K562 (cell line): ENCODE data around the gene CITED2. TPM values are rescaled to one million over a fixed set of nuclear protein-coding genes. Genes with fewer than 3 reads are reported as not detected.
A peak's percentile ranks its signal among the peaks of the same experiment; 100 is the strongest.

Experiments
- E2F3 ChIP-seq: fragments of 250-450 bp; sonication (Bioruptor Pico); IDR thresholded peaks from 2 replicates; pipeline ENCODE4 v1.4.0; 2020; ENCODE audit warnings: mild to moderate bottlenecking
- MYC ChIP-seq, 2 experiments: fragments of 250-450 bp in 1 of 2; sonication (Bioruptor Pico) in 1 of 2; IDR thresholded peaks; 2 replicates each; pipeline versions ENCODE4 v1.5.1 to v1.6.1; 2012 to 2021; ENCODE audit warnings: low read depth in 2 of 2, borderline replicate concordance in 1 of 2, improper control_type of control experiment in 1 of 2, low read length in 1 of 2, mild to moderate bottlenecking in 1 of 2, moderate library complexity in 1 of 2
- RBFOX2 ChIP-seq: fragments of 200-400 bp; formaldehyde crosslinking; IDR thresholded peaks from 2 replicates; pipeline ENCODE4 v1.6.1; 2017; ENCODE audit warnings: low read depth, mild to moderate bottlenecking, low read length, moderate library complexity
- RBM14 ChIP-seq: fragments of 200-400 bp; formaldehyde crosslinking; IDR thresholded peaks from 2 replicates; pipeline ENCODE4 v1.6.1; 2018; ENCODE audit warnings: low read depth, mild to moderate bottlenecking, low read length, moderate library complexity, borderline replicate concordance; ENCODE audit not compliant: insufficient read depth
- SMAD2 ChIP-seq: fragments of 150-350 bp; IDR thresholded peaks from 2 replicates; pipeline ENCODE4 v1.6.1; 2014; ENCODE audit warnings: low read depth, mild to moderate bottlenecking, low read length
- SREBF2 ChIP-seq: sonication (generic); formaldehyde crosslinking; IDR thresholded peaks from 2 replicates; pipeline ENCODE4 v1.4.0; 2020; ENCODE audit warnings: mild to moderate bottlenecking, missing genetic modification reagents
- SRSF3 ChIP-seq: fragments of 200-400 bp; formaldehyde crosslinking; IDR thresholded peaks from 2 replicates; pipeline ENCODE4 v1.6.1; 2016; ENCODE audit warnings: mild to moderate bottlenecking, low read length, moderate library complexity; ENCODE audit not compliant: insufficient read depth
- ZBTB40 ChIP-seq, 2 experiments: fragments of 450-650 bp in 1 of 2; sonication (generic) in 1 of 2; formaldehyde crosslinking in 1 of 2; IDR thresholded peaks; 2 replicates each; pipeline versions ENCODE4 v1.7.1 to v1.9.0; 2016 to 2022; ENCODE audit warnings: inconsistent platforms in 1 of 2, mild to moderate bottlenecking in 1 of 2, missing genetic modification reagents in 1 of 2
- ZBTB43 ChIP-seq: sonication (generic); formaldehyde crosslinking; IDR thresholded peaks from 2 replicates; pipeline ENCODE4 v1.8.0; 2023; ENCODE audit warnings: mild to moderate bottlenecking, missing genetic modification reagents
- ZBTB49 ChIP-seq: sonication (generic); formaldehyde crosslinking; IDR thresholded peaks from 2 replicates; pipeline ENCODE4 v1.8.0; 2022; ENCODE audit warnings: missing genetic modification reagents, mild to moderate bottlenecking, borderline replicate concordance
- ZBTB9 ChIP-seq: fragments of 450-650 bp; formaldehyde crosslinking; IDR thresholded peaks from 2 replicates; pipeline ENCODE4 v1.4.0; 2020; ENCODE audit warnings: mild to moderate bottlenecking, moderate library complexity
- polyA plus RNA-seq, 8 experiments: library from polyadenylated mRNA; depleted of rRNA in 4 of 8; stranded (reverse) in 5 of 8; unstranded in 3 of 8; fragments of >200 nt; fragmentation: Nextera tagmentation in 2 of 8; fragmentation: Illumina TruSeq in 1 of 8; extraction: Ambion mirVana in 2 of 8; extraction: Trizol in 1 of 8; gene quantifications; 2 replicates each; pipeline versions ENCODE4 v1.2.1 to v1.2.3, GENCODE V29; 2011 to 2014; ENCODE audit warnings: inconsistent platforms in 1 of 8, missing spikeins in 1 of 8
- total RNA-seq, 7 experiments: library from RNA; depleted of rRNA in 6 of 7; stranded (reverse); fragments of >200 nt in 6 of 7; fragmentation: Illumina TruSeq in 2 of 7; extraction: Trizol in 2 of 7; gene quantifications; 2 replicates each; pipeline versions ENCODE4 v1.2.1 to v1.2.3, GENCODE V29; 2011 to 2021; ENCODE audit warnings: low replicate concordance in 1 of 7

Gene CITED2
- total and polyA plus RNA-seq, 9 of the 15 experiments (the other 6 are each of a cell fraction or from before 2014, with no cell fraction given), result 0.21 to 86.1 (median 17.5) TPM

- peak; percentile 17; the same call in 1 of the 2 replicates for TF ChIP-seq ZBTB9
- 0 out of 2 replicates have a peak, but pooled peaks have one; percentile 16 for TF ChIP-seq ZBTB43
- no peak for TF ChIP-seq MYC (IDR thresholded peaks at IDR 0.05; ENCODE audit: low read depth, low read length)
- peak; percentile 21; the same call in 1 of the 2 replicates for TF ChIP-seq MYC (CRISPR knock-in tag; IDR thresholded peaks at IDR 0.05; ENCODE audit: borderline replicate concordance, low read depth)
- TF ChIP-seq E2F3 (CRISPR knock-in tag), result no peak
- TF ChIP-seq ZBTB40 (IDR thresholded peaks at IDR 0.05), result 0 out of 2 replicates have a peak, but pooled peaks have one; percentile 26
- no peak for TF ChIP-seq ZBTB40 (CRISPR knock-in tag; IDR thresholded peaks at IDR 0.05)
- TF ChIP-seq SREBF2 (CRISPR knock-in tag), result 0 out of 2 replicates have a peak, but pooled peaks have one; percentile 57
- peak; percentile 46; the same call in 1 of the 2 replicates for TF ChIP-seq SRSF3
- no peak for TF ChIP-seq ZBTB49
- TF ChIP-seq SMAD2, result no peak
- peak; percentile 80; the same call in 1 of the 2 replicates for TF ChIP-seq RBFOX2
- TF ChIP-seq RBM14, result 0 out of 2 replicates have a peak, but pooled peaks have one; percentile 58
Measured at GRCh38 chr6:139373928-139374356, 506 bp downstream of the CITED2 start (continued).
